PC-9 (cell line): Measurements from ENCODE around the gene ST6GALNAC1.

Source experiments
- EZH2 ChIP-seq: fragments of 200-600 bp; sonication (generic); IDR thresholded peaks from 2 replicates; pipeline ENCODE4 v1.8.0; 2017; ENCODE audit warnings: antibody characterized with exemption, low read depth
- TF ChIP-seq, protein P1 (sequence below): fragments of 200-600 bp; sonication (generic); conservative IDR thresholded peaks from 2 replicates; pipeline ENCODE4 v1.6.1; 2017; ENCODE audit warnings: mixed run types, antibody characterized with exemption, mild to moderate bottlenecking, moderate library complexity

GRCh38 chr17:76657505-76658241 is 14.1 kb upstream of the ST6GALNAC1 start:
- TF ChIP-seq, protein P1, sequence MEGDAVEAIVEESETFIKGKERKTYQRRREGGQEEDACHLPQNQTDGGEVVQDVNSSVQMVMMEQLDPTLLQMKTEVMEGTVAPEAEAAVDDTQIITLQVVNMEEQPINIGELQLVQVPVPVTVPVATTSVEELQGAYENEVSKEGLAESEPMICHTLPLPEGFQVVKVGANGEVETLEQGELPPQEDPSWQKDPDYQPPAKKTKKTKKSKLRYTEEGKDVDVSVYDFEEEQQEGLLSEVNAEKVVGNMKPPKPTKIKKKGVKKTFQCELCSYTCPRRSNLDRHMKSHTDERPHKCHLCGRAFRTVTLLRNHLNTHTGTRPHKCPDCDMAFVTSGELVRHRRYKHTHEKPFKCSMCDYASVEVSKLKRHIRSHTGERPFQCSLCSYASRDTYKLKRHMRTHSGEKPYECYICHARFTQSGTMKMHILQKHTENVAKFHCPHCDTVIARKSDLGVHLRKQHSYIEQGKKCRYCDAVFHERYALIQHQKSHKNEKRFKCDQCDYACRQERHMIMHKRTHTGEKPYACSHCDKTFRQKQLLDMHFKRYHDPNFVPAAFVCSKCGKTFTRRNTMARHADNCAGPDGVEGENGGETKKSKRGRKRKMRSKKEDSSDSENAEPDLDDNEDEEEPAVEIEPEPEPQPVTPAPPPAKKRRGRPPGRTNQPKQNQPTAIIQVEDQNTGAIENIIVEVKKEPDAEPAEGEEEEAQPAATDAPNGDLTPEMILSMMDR, result no peak
- TF ChIP-seq EZH2, result no peak
